GM23248 (cell line): ENCODE data around the gene SLMAP. TPM values are rescaled to one million over a fixed set of nuclear protein-coding genes. Genes with fewer than 3 reads are reported as not detected.

Experiments used
- DNase-seq: peaks from one replicate; pipeline ENCODE4 v3.0.0-alpha.2; 2015
- H2AFZ ChIP-seq: fragments of 200-600 bp; sonication (generic); 2 replicates; pipeline ENCODE4 v1.6.1; 2016; ENCODE audit warnings: antibody characterized with exemption
- H3F3A ChIP-seq: fragments of 200-600 bp; sonication (generic); 2 replicates; pipeline ENCODE4 v1.6.1; 2016; ENCODE audit warnings: mild to moderate bottlenecking, antibody characterized with exemption, mixed run types; ENCODE audit not compliant: insufficient read depth
- H3K27ac ChIP-seq: fragments of 200-600 bp; sonication (generic); 2 replicates; pipeline ENCODE4 v1.5.1; 2016; ENCODE audit warnings: mild to moderate bottlenecking
- H3K27me3 ChIP-seq: fragments of 200-600 bp; sonication (generic); replicated peaks from 2 replicates; pipeline ENCODE4 v1.6.1; 2016; ENCODE audit warnings: mild to moderate bottlenecking; ENCODE audit not compliant: insufficient read depth
- H3K36me3 ChIP-seq: fragments of 200-600 bp; sonication (generic); 2 replicates; pipeline ENCODE4 v1.6.1; 2016; ENCODE audit warnings: low read depth, mild to moderate bottlenecking
- H3K4me1 ChIP-seq: fragments of 200-600 bp; sonication (generic); 2 replicates; pipeline ENCODE4 v1.6.1; 2016; ENCODE audit warnings: mild to moderate bottlenecking; ENCODE audit not compliant: insufficient read depth
- H3K4me2 ChIP-seq: fragments of 200-600 bp; sonication (generic); one replicate; pipeline ENCODE4 v1.6.1; 2016; ENCODE audit warnings: mild to moderate bottlenecking; ENCODE audit not compliant: unreplicated experiment
- H3K4me3 ChIP-seq: fragments of 200-600 bp; sonication (generic); 2 replicates; pipeline ENCODE4 v1.5.1; 2016; ENCODE audit warnings: mild to moderate bottlenecking
- H3K79me2 ChIP-seq: fragments of 200-600 bp; sonication (generic); 2 replicates; pipeline ENCODE4 v1.6.1; 2016; ENCODE audit warnings: mild to moderate bottlenecking; ENCODE audit not compliant: insufficient read depth
- H3K9ac ChIP-seq: fragments of 200-600 bp; sonication (generic); 2 replicates; pipeline ENCODE4 v1.6.1; 2016; ENCODE audit warnings: mild to moderate bottlenecking
- H3K9me2 ChIP-seq: fragments of 200-600 bp; sonication (generic); 2 replicates; pipeline ENCODE4 v1.6.1; 2016; ENCODE audit warnings: mixed run types, mild to moderate bottlenecking, moderate library complexity; ENCODE audit not compliant: insufficient read depth
- H3K9me3 ChIP-seq: fragments of 200-600 bp; sonication (generic); one replicate; pipeline ENCODE4 v1.6.1; 2017; ENCODE audit warnings: low read depth
- H4K20me1 ChIP-seq: fragments of 200-600 bp; sonication (generic); 2 replicates; pipeline ENCODE4 v1.6.0; 2016; ENCODE audit not compliant: insufficient read depth
- EZH2 ChIP-seq: fragments of 200-600 bp; sonication (generic); IDR thresholded peaks from 2 replicates; pipeline ENCODE4 v1.6.1; 2018; ENCODE audit warnings: antibody characterized with exemption, mild to moderate bottlenecking; ENCODE audit not compliant: insufficient read depth, poor library complexity, severe bottlenecking
- EZH2phosphoT487 ChIP-seq: fragments of 200-600 bp; sonication (generic); IDR thresholded peaks from 2 replicates; pipeline ENCODE4 v1.6.1; 2018; ENCODE audit warnings: antibody characterized with exemption, moderate library complexity, mild to moderate bottlenecking, low read depth; ENCODE audit not compliant: insufficient read depth
- WGBS, 2 experiments: methylation state at CpG; one replicate each; pipeline ENCODE4 v1.1.6; 2015 to 2017; ENCODE audit warnings: low lambda C conversion rate in 2 of 2, low coverage in 1 of 2; ENCODE audit errors: missing lambda C conversion rate in 2 of 2; 5-methylcytosine and 5-hydroxymethylcytosine counted together
- in situ Hi-C: fragments of 300-500 bp; cut with MboI; formaldehyde crosslinking; loops from 2 replicates; pipeline ENCODE4 v1.15.0; 2020
- polyA plus RNA-seq: library from polyadenylated mRNA; unstranded; fragments of >200 nt; fragmentation: Nextera tagmentation; extraction: Ambion mirVana; gene quantifications from 2 replicates; pipeline ENCODE4 v1.2.1, GENCODE V29; 2016
- total RNA-seq: library from RNA; depleted of rRNA; stranded (reverse); fragments of >200 nt; shearing (Covaris generic); gene quantifications from 2 replicates; pipeline ENCODE4 v1.2.3, GENCODE V29; 2014

The SLMAP gene
- total and polyA plus RNA-seq, 2 experiments from 2014 or later, result 28.4 to 33.9 TPM

DNA sequence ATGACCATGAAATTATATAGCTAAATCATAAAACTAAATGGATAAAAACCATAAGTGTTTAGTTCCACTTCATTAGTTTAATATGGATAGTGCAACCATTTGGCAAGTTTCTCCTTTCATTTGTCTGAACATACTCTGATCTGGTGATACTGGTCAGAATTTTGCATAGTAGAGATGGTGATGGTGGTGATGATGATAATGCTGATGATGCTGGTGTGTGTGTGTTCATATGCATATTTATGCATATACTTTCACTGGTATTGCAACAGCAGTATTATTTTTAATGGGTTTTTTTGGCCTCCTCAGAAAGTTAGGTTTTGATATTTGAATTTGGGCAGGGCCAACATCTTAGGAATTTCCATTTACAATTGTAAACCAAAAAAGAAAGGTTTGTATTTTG is 76.4 kb downstream of the SLMAP start:
- no peak for TF ChIP-seq EZH2phosphoT487
- TF ChIP-seq EZH2, result no peak
- no peak overlapping the region for H3K4me3 ChIP-seq
- no peak overlapping the region for H2AFZ ChIP-seq
- H3K9me2 ChIP-seq, result no peaks in the 10 kb centered on the region
- H3K4me2 ChIP-seq, result no peak overlapping the region
- no peaks in the 10 kb centered on the region for H4K20me1 ChIP-seq
- H3K9me3 ChIP-seq, result no peaks in the 10 kb centered on the region
- DNase-seq, result no peak
- no peak overlapping the region for H3K27ac ChIP-seq
- no peak overlapping the region for H3K9ac ChIP-seq
- no peaks in the 10 kb centered on the region for H3F3A ChIP-seq
- H3K36me3 ChIP-seq, result peaks cover 10% of the 10 kb centered on the region
- H3K79me2 ChIP-seq, result peaks cover 48% of the 10 kb centered on the region
- in situ Hi-C loops, result loop anchor here (25.0 kb wide), 1 partner anchor 445 kb away; no protein-coding TSS in a partner anchor
- H3K4me1 ChIP-seq, result 0 out of 2 replicates have a peak, but pooled peaks cover under 1% of the 10 kb centered on the region
- no peaks in the 10 kb centered on the region for H3K27me3 ChIP-seq

GRCh38 chr3:57832900-57833313 is 76.8 kb downstream of the SLMAP start:
- Histone ChIP-seq H3K27me3 (no peaks in the 10 kb centered on the region), H3K36me3 (peaks cover 10% of the 10 kb centered on the region), H3K79me2 (peaks cover 48% of the 10 kb centered on the region), H4K20me1 (no peaks in the 10 kb centered on the region), H2AFZ (no peak overlapping the region), H3K4me3 (no peak overlapping the region), H3K4me2 (no peak overlapping the region), H3F3A (no peaks in the 10 kb centered on the region), H3K9ac (no peak overlapping the region), H3K9me2 (no peaks in the 10 kb centered on the region), H3K4me1 (no peaks in the 10 kb centered on the region), H3K9me3 (no peaks in the 10 kb centered on the region), H3K27ac (no peak overlapping the region)
- in situ Hi-C loops, result loop anchor here (25.0 kb wide), 1 partner anchor 446 kb away; no protein-coding TSS in a partner anchor
- 10 to 14% methylated on average over 1 of the region's 1 CpG for WGBS, 2 experiments
- DNase-seq, result no peak
- no peak for TF ChIP-seq EZH2

DNA sequence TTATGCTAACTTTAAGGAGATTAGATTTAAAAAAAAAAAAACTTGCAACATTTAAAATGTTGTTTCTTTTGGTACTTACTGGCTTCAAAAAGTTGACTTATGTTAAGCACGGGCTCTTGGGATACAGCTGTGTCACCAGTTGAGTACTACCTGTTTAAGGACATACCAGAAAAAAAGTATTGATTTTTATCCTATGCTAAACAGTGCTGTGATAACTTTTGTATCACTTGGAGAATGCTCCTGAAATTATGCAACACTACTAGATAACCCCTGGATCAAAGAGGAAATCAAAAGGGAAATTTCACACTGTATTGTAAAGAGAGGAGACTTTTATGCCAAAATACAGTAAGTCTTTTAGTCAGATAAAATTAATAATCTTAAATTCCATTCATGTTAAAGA is 77.7 kb downstream of the SLMAP start:
- in situ Hi-C loops, result loop anchor here (25.0 kb wide), 1 partner anchor 446 kb away; no protein-coding TSS in a partner anchor
- no peaks in the 10 kb centered on the region for H3K27me3 ChIP-seq

DNA sequence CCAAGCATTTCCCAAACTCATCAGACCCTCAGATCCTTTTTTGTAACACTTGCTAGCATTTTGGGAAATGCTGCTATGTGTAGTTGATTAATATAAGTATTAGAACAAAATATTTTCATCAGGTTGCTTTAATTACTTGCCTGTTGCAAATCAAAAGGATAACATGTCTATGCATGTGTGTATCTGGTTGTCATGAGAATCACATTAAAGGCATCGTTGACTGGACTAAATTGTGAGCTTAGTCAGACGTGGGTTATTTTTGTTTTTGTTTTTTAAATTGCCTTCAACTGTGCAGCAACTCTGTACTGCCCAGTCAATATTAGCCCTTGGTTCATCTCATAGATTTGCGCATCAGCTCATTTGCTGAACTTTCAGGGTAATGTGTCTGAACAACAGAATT is 81.6 kb downstream of the SLMAP start:
- H3K9me3 ChIP-seq, result no peaks in the 10 kb centered on the region
- no peak overlapping the region for H2AFZ ChIP-seq
- DNase-seq, result no peak
- H3K27me3 ChIP-seq, result no peaks in the 10 kb centered on the region
- H3K4me1 ChIP-seq, result no peaks in the 10 kb centered on the region
- H3K9ac ChIP-seq, result no peak overlapping the region
- WGBS, 2 experiments, result 46 to 50% methylated on average over 3 of the region's 3 CpGs
- no peak overlapping the region for H3K4me2 ChIP-seq
- TF ChIP-seq EZH2phosphoT487 (no peak), EZH2 (no peak)
- H3K27ac ChIP-seq, result no peak overlapping the region
- H3K9me2 ChIP-seq, result no peaks in the 10 kb centered on the region
- no peaks in the 10 kb centered on the region for H4K20me1 ChIP-seq
- 0 out of 2 replicates have a peak, but pooled peaks cover 3% of the 10 kb centered on the region for H3K36me3 ChIP-seq
- no peak overlapping the region for H3K4me3 ChIP-seq
- in situ Hi-C loops, result loop anchor here (25.0 kb wide), 1 partner anchor 450 kb away; no protein-coding TSS in a partner anchor
- H3F3A ChIP-seq, result 0 out of 2 replicates have a peak, but pooled peaks cover 4% of the 10 kb centered on the region
- H3K79me2 ChIP-seq, result peaks cover 50% of the 10 kb centered on the region

More for the DNA sequence above, 77.7 kb downstream of the SLMAP start:
- 93 to 100% methylated on average over 1 of the region's 1 CpG for WGBS, 2 experiments
- Histone ChIP-seq H3F3A (no peaks in the 10 kb centered on the region), H3K79me2 (peaks cover 48% of the 10 kb centered on the region), H3K9me3 (no peaks in the 10 kb centered on the region), H3K4me1 (no peaks in the 10 kb centered on the region), H4K20me1 (no peaks in the 10 kb centered on the region), H3K9me2 (no peaks in the 10 kb centered on the region), H3K4me3 (no peak overlapping the region), H3K4me2 (no peak overlapping the region), H2AFZ (no peak overlapping the region), H3K36me3 (peaks cover 10% of the 10 kb centered on the region), H3K27ac (no peak overlapping the region), H3K9ac (no peak overlapping the region)
- no peak for DNase-seq
- TF ChIP-seq EZH2, result no peak
- TF ChIP-seq EZH2phosphoT487, result no peak

GRCh38 chr3:57838627-57839026 is 82.5 kb downstream of the SLMAP start:
- Histone ChIP-seq H3K9me2 (no peaks in the 10 kb centered on the region), H4K20me1 (no peaks in the 10 kb centered on the region), H3K9me3 (no peaks in the 10 kb centered on the region), H3K4me3 (no peak overlapping the region), H3K27ac (no peak overlapping the region), H3K27me3 (no peaks in the 10 kb centered on the region), H3K36me3 (no peaks in the 10 kb centered on the region), H3K4me2 (no peak overlapping the region), H3K4me1 (no peaks in the 10 kb centered on the region), H3K9ac (no peak overlapping the region), H3F3A (0 out of 2 replicates have a peak, but pooled peaks cover 7% of the 10 kb centered on the region), H3K79me2 (peaks cover 52% of the 10 kb centered on the region), H2AFZ (no peak overlapping the region)
- DNase-seq, result no peak
- in situ Hi-C loops, result loop anchor here (25.0 kb wide), 1 partner anchor 451 kb away; no protein-coding TSS in a partner anchor
- TF ChIP-seq EZH2 (no peak), EZH2phosphoT487 (no peak)
- 98 to 100% methylated on average over 3 of the region's 3 CpGs for WGBS, 2 experiments
